H1 (cell line): ENCODE measurements around the gene C1orf116. TPM values are rescaled to one million over a fixed set of nuclear protein-coding genes. Genes with fewer than 3 reads are reported as not detected.

Source experiments
- GABPA ChIP-seq: IDR thresholded peaks from 2 replicates; pipeline ENCODE4 v1.6.1; 2011; ENCODE audit warnings: mild to moderate bottlenecking, low read length, moderate library complexity, borderline replicate concordance; ENCODE audit not compliant: insufficient read depth
- KDM5A ChIP-seq: fragments of 200-600 bp; IDR thresholded peaks from 2 replicates; pipeline ENCODE4 v1.7.1; 2012; ENCODE audit warnings: mild to moderate bottlenecking, low read length, inconsistent platforms, mixed read lengths
- SRF ChIP-seq: IDR thresholded peaks from 2 replicates; pipeline ENCODE4 v1.6.1; 2011; ENCODE audit warnings: mild to moderate bottlenecking, low read depth, low read length, moderate library complexity
- polyA plus RNA-seq, 7 experiments: library from polyadenylated mRNA; depleted of rRNA in 3 of 7; stranded (reverse) in 5 of 7; unstranded in 2 of 7; fragments of >200 nt in 5 of 7; fragments of 200-250 nt in 2 of 7; gene quantifications; 1 replicate in 5 of 7; 2 replicates in 1 of 7; 4 replicates in 1 of 7; pipeline versions ENCODE4 v1.2.1 to v1.2.3, GENCODE V29; 2011 to 2013; ENCODE audit warnings: missing spikeins in 2 of 7, mixed read lengths in 2 of 7
- total RNA-seq: library from RNA; stranded (reverse); fragmentation: NEBNext Ultra II Directional; extraction: Animal tissue kit (Norgen Biotek cat#: 25700); gene quantifications from 2 replicates; pipeline ENCODE4 v1.2.1, GENCODE V29; 2021

The C1orf116 gene
- total and polyA plus RNA-seq, 2 of the 8 experiments (the other 6 are each of a cell fraction or from before 2014, with no cell fraction given): 2.2 to 3.9 TPM

- TF ChIP-seq GABPA: no peak
- no peak for TF ChIP-seq SRF
- no peak for TF ChIP-seq KDM5A
- TF ChIP-seq, all 59 proteins: peak for 0
Measured at GRCh38 chr1:207021876-207022596, 10.5 kb downstream of the C1orf116 start (continued).
